Measurements from ENCODE around the gene SLC37A3.

Gene SLC37A3

GRCh38 chr7:140398821-140399220 lies 491 bp upstream of the SLC37A3 start:
- DNase-seq = no peak

GRCh38 chr7:140393756-140394306 lies 4.5 kb downstream of the SLC37A3 start:
- DNase-seq = no peak

- DNase-seq = no peak
Observed at GRCh38 chr7:140391634-140392033, 6.7 kb downstream of the SLC37A3 start.

GRCh38 chr7:140390466-140391190 lies 7.7 kb downstream of the SLC37A3 start:
- DNase-seq = no peak

GRCh38 chr7:140390034-140390433 lies 8.3 kb downstream of the SLC37A3 start:
- no peak for DNase-seq

- DNase-seq = no peak
Observed at GRCh38 chr7:140389445-140389844, 8.9 kb downstream of the SLC37A3 start.

- DNase-seq = no peak
Observed at GRCh38 chr7:140384894-140385545, 13.3 kb downstream of the SLC37A3 start.

GRCh38 chr7:140383954-140384713 lies 14.2 kb downstream of the SLC37A3 start:
- DNase-seq = no peak

- DNase-seq = no peak
Observed at GRCh38 chr7:140375892-140376730, 22.2 kb downstream of the SLC37A3 start.

- DNase-seq = no peak
Observed at GRCh38 chr7:140375323-140375722, 23.0 kb downstream of the SLC37A3 start.

- no peak for DNase-seq
Observed at GRCh38 chr7:140369294-140369693, 29.0 kb downstream of the SLC37A3 start.

GRCh38 chr7:140367528-140367927 lies 30.8 kb downstream of the SLC37A3 start:
- no peak for DNase-seq

GRCh38 chr7:140364819-140365218 lies 33.5 kb downstream of the SLC37A3 start:
- no peak for DNase-seq

GRCh38 chr7:140360697-140361229 lies 37.6 kb downstream of the SLC37A3 start:
- DNase-seq = no peak

- peak; percentile 83 for DNase-seq
Observed at GRCh38 chr7:140358412-140359051, 39.8 kb downstream of the SLC37A3 start.

- DNase-seq = no peak
Observed at GRCh38 chr7:140358024-140358411, 40.3 kb downstream of the SLC37A3 start.

GRCh38 chr7:140350056-140350455 lies 48.3 kb downstream of the SLC37A3 start:
- DNase-seq = no peak

- DNase-seq = no peak
Observed at GRCh38 chr7:140349144-140349771, 49.1 kb downstream of the SLC37A3 start.

- DNase-seq = no peak
Observed at GRCh38 chr7:140348161-140348849, 50.0 kb downstream of the SLC37A3 start.

- DNase-seq = no peak
Observed at GRCh38 chr7:140347218-140347617, 51.1 kb downstream of the SLC37A3 start.

GRCh38 chr7:140345426-140345825 lies 52.9 kb downstream of the SLC37A3 start:
- DNase-seq = no peak

All from NCI-H2029 (cell line).